Colonic mucosa (tissue), 4 donors: ENCODE results near the gene QRICH2. TPM values are rescaled to one million over a fixed set of nuclear protein-coding genes. Genes with fewer than 3 reads are reported as not detected.

Source experiments
- DNase-seq: peaks from one replicate; pipeline ENCODE4 v3.0.0-alpha.2; 2020
- H3K27ac ChIP-seq: fragments of 200-600 bp; one replicate; pipeline ENCODE4 v1.8.0; 2021
- H3K27me3 ChIP-seq: fragments of 200-600 bp; one replicate; pipeline ENCODE4 v1.8.0; 2021
- H3K36me3 ChIP-seq: fragments of 200-600 bp; one replicate; pipeline ENCODE4 v1.8.0; 2021
- H3K4me1 ChIP-seq: fragments of 200-600 bp; one replicate; pipeline ENCODE4 v1.8.0; 2021; ENCODE audit warnings: mild to moderate bottlenecking
- H3K4me3 ChIP-seq: fragments of 200-600 bp; one replicate; pipeline ENCODE4 v1.8.0; 2021
- H3K9ac ChIP-seq, 2 donors: one replicate each; pipeline ENCODE4 v1.7.0; 2013; ENCODE audit warnings: control low read depth in 2 of 2, low read depth in 2 of 2, low read length in 2 of 2
- H3K9me3 ChIP-seq: fragments of 200-600 bp; one replicate; pipeline ENCODE4 v1.8.0; 2021
- CTCF ChIP-seq: fragments of 200-600 bp; IDR thresholded peaks from one replicate; pipeline ENCODE4 v1.8.0; 2022; ENCODE audit warnings: antibody characterized with exemption, mild to moderate bottlenecking
- intact Hi-C: fragments of 100-400 bp; cut with DNase I; formaldehyde crosslinking; loops from one replicate; pipeline ENCODE4 v1.14.1; 2022
- total RNA-seq, 2 donors: library from RNA; stranded (reverse); fragmentation: NEBNext Ultra II Directional in 1 of 2; extraction: Animal tissue kit (Norgen Biotek cat#: 25700) in 1 of 2; gene quantifications; one replicate each; pipeline ENCODE4 v1.2.1, GENCODE V29; 2021
- donor health status: healthy.
- donor health status: DM: no; HTN: no; CAD: no.
- donor health status: DM: no; HTN: no; CAD: no.

Gene QRICH2, protein sequence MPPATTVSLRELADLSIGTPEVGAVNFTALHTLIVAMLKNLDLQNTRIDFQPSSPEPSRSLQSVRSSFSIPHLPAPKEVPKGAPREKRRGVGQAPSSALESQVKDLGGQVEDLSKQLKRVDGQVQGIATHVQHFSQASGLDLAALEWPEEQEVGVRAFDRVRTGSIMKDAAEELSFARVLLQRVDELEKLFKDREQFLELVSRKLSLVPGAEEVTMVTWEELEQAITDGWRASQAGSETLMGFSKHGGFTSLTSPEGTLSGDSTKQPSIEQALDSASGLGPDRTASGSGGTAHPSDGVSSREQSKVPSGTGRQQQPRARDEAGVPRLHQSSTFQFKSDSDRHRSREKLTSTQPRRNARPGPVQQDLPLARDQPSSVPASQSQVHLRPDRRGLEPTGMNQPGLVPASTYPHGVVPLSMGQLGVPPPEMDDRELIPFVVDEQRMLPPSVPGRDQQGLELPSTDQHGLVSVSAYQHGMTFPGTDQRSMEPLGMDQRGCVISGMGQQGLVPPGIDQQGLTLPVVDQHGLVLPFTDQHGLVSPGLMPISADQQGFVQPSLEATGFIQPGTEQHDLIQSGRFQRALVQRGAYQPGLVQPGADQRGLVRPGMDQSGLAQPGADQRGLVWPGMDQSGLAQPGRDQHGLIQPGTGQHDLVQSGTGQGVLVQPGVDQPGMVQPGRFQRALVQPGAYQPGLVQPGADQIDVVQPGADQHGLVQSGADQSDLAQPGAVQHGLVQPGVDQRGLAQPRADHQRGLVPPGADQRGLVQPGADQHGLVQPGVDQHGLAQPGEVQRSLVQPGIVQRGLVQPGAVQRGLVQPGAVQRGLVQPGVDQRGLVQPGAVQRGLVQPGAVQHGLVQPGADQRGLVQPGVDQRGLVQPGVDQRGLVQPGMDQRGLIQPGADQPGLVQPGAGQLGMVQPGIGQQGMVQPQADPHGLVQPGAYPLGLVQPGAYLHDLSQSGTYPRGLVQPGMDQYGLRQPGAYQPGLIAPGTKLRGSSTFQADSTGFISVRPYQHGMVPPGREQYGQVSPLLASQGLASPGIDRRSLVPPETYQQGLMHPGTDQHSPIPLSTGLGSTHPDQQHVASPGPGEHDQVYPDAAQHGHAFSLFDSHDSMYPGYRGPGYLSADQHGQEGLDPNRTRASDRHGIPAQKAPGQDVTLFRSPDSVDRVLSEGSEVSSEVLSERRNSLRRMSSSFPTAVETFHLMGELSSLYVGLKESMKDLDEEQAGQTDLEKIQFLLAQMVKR (N-terminal part only)
- total RNA-seq, result 1 to 10 TPM; 1.2 to 5.7 TPM

GRCh38 chr17:76307966-76308338 lies at the start of gene QRICH2:
Gene QRICH2, minus strand, starts transcription at chr17:76308276. Its CDS starts 278 bp downstream, at chr17:76307998.
- no peaks in the 10 kb centered on the region for H3K36me3 ChIP-seq
- H3K4me1 ChIP-seq, result no peaks in the 10 kb centered on the region
- intact Hi-C loops, result loop anchor here (5.0 to 10.0 kb wide), 2 partner anchors 44 to 197 kb away; partner anchors contain the start of genes PRPSAP1 and RHBDF2

DNA sequence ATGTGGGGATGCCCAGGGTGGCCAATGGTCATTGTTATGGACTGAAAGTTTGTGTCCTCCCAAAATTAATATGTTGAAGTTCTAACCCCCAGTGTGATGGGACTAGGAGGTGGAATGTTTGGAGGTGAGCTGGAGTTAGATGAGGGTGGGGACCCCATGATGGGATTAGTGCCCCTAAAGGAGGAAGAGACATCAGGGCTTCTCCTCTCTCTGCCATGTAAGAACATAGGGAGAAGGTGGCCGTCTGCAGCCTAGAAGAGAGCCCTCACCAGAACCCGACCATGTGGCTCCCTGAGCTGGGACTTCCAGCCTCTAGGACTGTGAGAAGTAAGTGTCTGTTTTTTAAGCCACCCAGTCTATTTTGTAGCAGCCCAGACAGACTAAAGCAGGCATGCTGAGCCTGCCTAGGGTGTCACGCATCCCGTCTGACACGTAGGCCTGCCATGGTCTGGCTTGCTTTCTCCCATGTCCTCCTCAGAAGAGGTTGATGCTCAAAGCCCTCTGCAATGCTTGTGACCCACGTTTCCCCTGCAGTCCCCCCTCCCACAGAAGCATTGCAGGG lies 49.6 kb upstream of the QRICH2 start:
- H3K4me3 ChIP-seq, result no peak overlapping the region
- H3K27me3 ChIP-seq, result no peaks in the 10 kb centered on the region
- TF ChIP-seq CTCF, result no peak
- no peak for DNase-seq
- H3K9me3 ChIP-seq, result no peaks in the 10 kb centered on the region
- intact Hi-C loops, result no loop called here
- H3K27ac ChIP-seq, result peak overlapping the region; percentile 62
- no peaks in the 10 kb centered on the region for H3K36me3 ChIP-seq
- no peaks in the 10 kb centered on the region for H3K4me1 ChIP-seq
- no peak overlapping the region for H3K9ac ChIP-seq

More at GRCh38 chr17:76307966-76308338, at the start of gene QRICH2:
- no peak within 1 kb of the TSS for H3K9ac ChIP-seq
- no peak for TF ChIP-seq CTCF
- no peak within 1 kb of the TSS for H3K27ac ChIP-seq
- H3K4me3 ChIP-seq, result no peak within 1 kb of the TSS
- H3K27me3 ChIP-seq, result no peaks in the 10 kb centered on the region
- DNase-seq, result no peak
- H3K9me3 ChIP-seq, result no peaks in the 10 kb centered on the region

DNA sequence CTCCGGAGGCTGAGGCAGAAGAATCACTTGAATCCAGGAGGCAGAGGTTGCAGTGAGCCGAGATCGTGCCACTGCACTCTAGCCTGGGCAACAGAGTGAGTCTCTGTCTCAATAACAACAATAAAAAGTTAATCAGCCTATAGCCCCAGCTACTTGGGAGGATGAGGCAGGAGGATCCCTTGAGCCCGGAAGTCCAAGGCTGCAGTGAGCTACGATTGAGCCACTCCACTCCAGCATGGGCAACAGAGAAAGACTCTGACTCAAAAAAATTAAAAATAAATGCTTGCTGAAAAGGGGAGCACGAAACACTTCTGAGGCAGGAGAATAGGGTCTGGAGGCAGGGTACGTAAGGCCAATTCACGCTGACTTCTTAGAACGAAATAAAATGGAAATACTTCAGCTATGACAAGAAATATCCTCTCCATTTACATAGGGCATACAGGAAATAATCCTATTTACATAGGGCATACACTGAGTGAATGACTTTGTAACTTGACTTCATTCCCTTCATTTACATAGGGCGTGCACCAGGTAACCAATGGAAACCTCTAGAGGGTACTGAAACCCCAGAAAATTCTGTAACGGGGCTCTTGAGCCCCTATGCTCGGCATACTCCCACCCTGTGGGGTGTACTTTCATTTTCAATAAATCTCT lies 48.9 kb upstream of the QRICH2 start:
- Histone ChIP-seq H3K4me1 (no peaks in the 10 kb centered on the region), H3K27me3 (no peaks in the 10 kb centered on the region), H3K27ac (peak overlapping the region; percentile 62), H3K36me3 (no peaks in the 10 kb centered on the region), H3K4me3 (peak overlapping the region; percentile 14), H3K9me3 (no peaks in the 10 kb centered on the region), H3K9ac (no peak overlapping the region)
- intact Hi-C loops, result no loop called here
- DNase-seq, result peak; percentile 41
- TF ChIP-seq CTCF, result no peak

DNA sequence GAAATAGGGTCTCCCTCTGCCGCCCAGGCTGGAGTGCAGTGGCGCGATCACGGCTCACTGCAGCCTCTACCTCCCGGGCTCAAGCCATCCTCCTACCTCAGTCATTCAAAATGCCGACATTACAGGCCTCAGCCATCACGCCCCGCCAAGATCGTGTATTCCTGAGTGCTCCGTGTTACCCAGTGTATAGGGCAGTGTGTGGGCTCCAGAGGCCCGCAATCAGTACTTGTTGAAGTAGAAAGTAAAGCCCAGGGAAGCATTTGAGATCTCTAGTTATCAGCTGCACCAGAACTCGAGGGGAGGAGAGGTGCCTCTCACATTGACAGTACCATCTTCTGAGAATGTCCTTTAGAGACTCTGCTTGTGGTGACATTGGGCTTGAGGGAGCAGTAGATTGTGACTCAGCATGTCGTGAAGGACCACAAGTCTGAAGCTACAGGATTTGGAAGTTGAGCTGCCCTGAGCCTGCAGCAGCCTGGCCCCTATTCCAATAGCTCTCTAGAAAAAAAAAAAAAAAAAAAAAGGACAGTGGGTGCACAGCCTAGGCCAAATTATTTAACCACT lies 46.8 kb upstream of the QRICH2 start:
- no peak for TF ChIP-seq CTCF
- no peak overlapping the region for H3K27ac ChIP-seq
- no peaks in the 10 kb centered on the region for H3K36me3 ChIP-seq
- DNase-seq, result no peak
- H3K27me3 ChIP-seq, result no peaks in the 10 kb centered on the region
- intact Hi-C loops, result loop anchor here (5.0 kb wide), 1 partner anchor 48 kb away; the partner anchor contains the start of gene QRICH2
- no peaks in the 10 kb centered on the region for H3K9me3 ChIP-seq
- H3K9ac ChIP-seq, result no peak overlapping the region
- no peak overlapping the region for H3K4me3 ChIP-seq
- H3K4me1 ChIP-seq, result no peaks in the 10 kb centered on the region
